Coronary artery (tissue), 2 donors: ENCODE measurements around the gene LRP4.
A peak's percentile ranks its signal among the peaks of the same experiment; 100 is the strongest.

Experiments
- DNase-seq: peaks from one replicate; pipeline ENCODE4 v3.0.0-alpha.2; 2017; ENCODE audit warnings: low spot score
- H3K27ac ChIP-seq, 2 donors: fragments of 200-600 bp; sonication (generic); one replicate each; pipeline ENCODE4 v1.5.1; 2016 to 2019
- H3K4me3 ChIP-seq: fragments of 200-600 bp; sonication (generic); 2 replicates; pipeline ENCODE4 v1.5.1; 2016; ENCODE audit warnings: mild to moderate bottlenecking, moderate library complexity
- CTCF ChIP-seq: fragments of 200-600 bp; sonication (generic); IDR thresholded peaks from one replicate; pipeline ENCODE4 v1.5.1; 2019; ENCODE audit warnings: antibody characterized with exemption

LRP4 gene

GRCh38 chr11:46918788-46919513, 601 bp upstream of the LRP4 start:
- peak overlapping the region; percentile 80 for H3K4me3 ChIP-seq
- DNase-seq = no peak
- no peak for TF ChIP-seq CTCF
- H3K27ac ChIP-seq = peak overlapping the region in 1 of 2 donors; percentile 36

- H3K27ac ChIP-seq = peak overlapping the region in 1 of 2 donors; percentile 36
- H3K4me3 ChIP-seq = peak overlapping the region; percentile 80
These were observed 628 bp downstream of the LRP4 start for GRCh38 chr11:46917762-46918082.

GRCh38 chr11:46917109-46917761, 1.1 kb downstream of the LRP4 start:
- no peak for TF ChIP-seq CTCF
- DNase-seq = no peak
- Histone ChIP-seq H3K4me3 (peak overlapping the region; percentile 80), H3K27ac (peak overlapping the region; percentile 54 to 66)

More at GRCh38 chr11:46917762-46918082, 628 bp downstream of the LRP4 start:
- TF ChIP-seq CTCF = no peak
- no peak for DNase-seq

GRCh38 chr11:46916286-46917108, 1.9 kb downstream of the LRP4 start:
- Histone ChIP-seq H3K4me3 (peak overlapping the region; percentile 80), H3K27ac (peak overlapping the region; percentile 54 to 66)
- no peak for TF ChIP-seq CTCF
- DNase-seq = no peak

GRCh38 chr11:46914910-46915309, 3.4 kb downstream of the LRP4 start:
- no peak for DNase-seq
- Histone ChIP-seq H3K27ac (peak overlapping the region in 1 of 2 donors; percentile 57), H3K4me3 (no peak overlapping the region)
- TF ChIP-seq CTCF = no peak

GRCh38 chr11:46914363-46914762, 4.0 kb downstream of the LRP4 start:
- no peak for DNase-seq
- TF ChIP-seq CTCF = no peak
- Histone ChIP-seq H3K27ac (peak overlapping the region in 1 of 2 donors; percentile 57), H3K4me3 (no peak overlapping the region)
